Measurements from ENCODE around the gene MEAF6.

The MEAF6 gene

GRCh38 chr1:37442644-37443043, 71.9 kb downstream of the MEAF6 start:
- Histone ChIP-seq H3K27me3 (ENCODE audit: low read length) (no peaks in the 10 kb centered on the region), H3K4me3 (ENCODE audit: insufficient read depth, low read length, poor library complexity, severe bottlenecking) (no peak overlapping the region), H3K9me2 (replicated peaks; ENCODE audit: insufficient read depth, low read length) (no peaks in the 10 kb centered on the region), H4K20me1 (ENCODE audit: low read depth, low read length) (no peaks in the 10 kb centered on the region), H3F3A (ENCODE audit: insufficient read depth) (no peaks in the 10 kb centered on the region), H3K9ac (ENCODE audit: low read length) (no peak overlapping the region), H3K4me2 (ENCODE audit: low read depth, low read length, poor library complexity, severe bottlenecking) (no peak overlapping the region), H2AFZ (ENCODE audit: low read depth, low read length, severe bottlenecking) (no peak overlapping the region), H3K36me3 (ENCODE audit: low read length) (no peaks in the 10 kb centered on the region), H3K9me3 (ENCODE audit: insufficient read depth, low read length) (no peaks in the 10 kb centered on the region), H3K79me2 (ENCODE audit: insufficient read depth, low read length) (no peaks in the 10 kb centered on the region), H3K27ac (ENCODE audit: low read depth, low read length) (no peak overlapping the region)
- TF ChIP-seq EZH2phosphoT487 (conservative IDR thresholded peaks at IDR 0.05; ENCODE audit: low read length) (no peak), CTCF (IDR thresholded peaks at IDR 0.05; ENCODE audit: insufficient read depth, low read length, poor library complexity, severe bottlenecking) (no peak)
